HG03558 (cell line): ENCODE results near the gene ADAMTSL3.
"Not testable (repeated sequence)": the region's sequence is repeated elsewhere in the genome, so short reads cannot be mapped to it uniquely, and the experiment has no call there.

Source experiments
- ATAC-seq: cut with Tn5 transposase; IDR thresholded peaks from one replicate; pipeline ENCODE4 v1.9.1; 2021; ENCODE audit warnings: moderate number of reproducible peaks; ENCODE audit not compliant: unreplicated experiment; ENCODE audit errors: extremely low read depth

Gene ADAMTSL3

GRCh38 chr15:83954506-83954905 is 300.6 kb downstream of the ADAMTSL3 start:
- no peak for ATAC-seq

GRCh38 chr15:83955806-83956265 is 301.9 kb downstream of the ADAMTSL3 start:
- peak; percentile 91 for ATAC-seq

- ATAC-seq = no peak
These were observed 303.0 kb downstream of the ADAMTSL3 start for GRCh38 chr15:83956887-83957286.

- ATAC-seq = no peak
These were observed 305.6 kb downstream of the ADAMTSL3 start for GRCh38 chr15:83959477-83959876.

GRCh38 chr15:83960192-83960829 is 306.4 kb downstream of the ADAMTSL3 start:
- no peak for ATAC-seq

- ATAC-seq = no peak
These were observed 307.4 kb downstream of the ADAMTSL3 start for GRCh38 chr15:83961311-83961710.

GRCh38 chr15:83964967-83965366 is 311.0 kb downstream of the ADAMTSL3 start:
- not testable (repeated sequence) for ATAC-seq

GRCh38 chr15:83970295-83970890 is 316.5 kb downstream of the ADAMTSL3 start:
- ATAC-seq = no peak

GRCh38 chr15:83971992-83972391 is 318.1 kb downstream of the ADAMTSL3 start:
- no peak for ATAC-seq

- peak; percentile 59 for ATAC-seq
These were observed 319.9 kb downstream of the ADAMTSL3 start for GRCh38 chr15:83973816-83974215.

GRCh38 chr15:83977992-83978391 is 324.1 kb downstream of the ADAMTSL3 start:
- ATAC-seq = no peak

GRCh38 chr15:83978588-83978987 is 324.7 kb downstream of the ADAMTSL3 start:
- no peak for ATAC-seq

- no peak for ATAC-seq
These were observed 326.7 kb downstream of the ADAMTSL3 start for GRCh38 chr15:83980637-83981036.

GRCh38 chr15:83982748-83983147 is 328.8 kb downstream of the ADAMTSL3 start:
- ATAC-seq = no peak

- no peak for ATAC-seq
These were observed 329.9 kb downstream of the ADAMTSL3 start for GRCh38 chr15:83983634-83984458.

- no peak for ATAC-seq
These were observed 330.7 kb downstream of the ADAMTSL3 start for GRCh38 chr15:83984601-83985000.

- ATAC-seq = no peak
These were observed 337.2 kb downstream of the ADAMTSL3 start for GRCh38 chr15:83991163-83991562.

- ATAC-seq = peak; percentile 78
These were observed 338.6 kb downstream of the ADAMTSL3 start for GRCh38 chr15:83992324-83993031.

GRCh38 chr15:83993591-83993990 is 339.7 kb downstream of the ADAMTSL3 start:
- no peak for ATAC-seq

GRCh38 chr15:83998486-83998885 is 344.6 kb downstream of the ADAMTSL3 start:
- no peak for ATAC-seq
